GM12874 (cell line): ENCODE measurements around the gene ZNF483.

Source experiments
- TF ChIP-seq, protein P1 (sequence below): IDR thresholded peaks from 2 replicates; pipeline ENCODE4 v1.5.1; 2011; ENCODE audit warnings: low read depth, mild to moderate bottlenecking, control low read depth, low read length, moderate library complexity; ENCODE audit not compliant: insufficient read depth

Gene ZNF483

DNA sequence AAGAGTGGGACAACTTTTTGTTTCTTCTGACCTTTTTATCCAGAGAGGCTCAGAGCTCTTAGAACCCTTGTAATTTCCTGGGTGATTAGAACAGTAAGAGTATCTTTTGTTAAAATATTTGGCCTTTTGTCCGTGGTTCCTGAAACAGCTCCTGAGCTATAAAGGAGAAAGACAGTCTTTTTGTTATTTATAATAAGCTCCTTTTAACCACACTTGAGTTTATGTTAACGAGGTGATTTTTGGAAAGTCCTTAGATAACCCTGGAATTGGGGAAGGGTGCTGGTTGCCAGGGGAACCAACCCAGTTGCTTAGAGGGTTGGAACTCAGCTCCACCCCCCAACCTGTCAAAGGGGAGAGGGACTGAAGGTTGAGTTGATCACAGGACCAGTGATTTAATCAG is 4.8 kb downstream of the ZNF483 start:
- TF ChIP-seq, protein P1, sequence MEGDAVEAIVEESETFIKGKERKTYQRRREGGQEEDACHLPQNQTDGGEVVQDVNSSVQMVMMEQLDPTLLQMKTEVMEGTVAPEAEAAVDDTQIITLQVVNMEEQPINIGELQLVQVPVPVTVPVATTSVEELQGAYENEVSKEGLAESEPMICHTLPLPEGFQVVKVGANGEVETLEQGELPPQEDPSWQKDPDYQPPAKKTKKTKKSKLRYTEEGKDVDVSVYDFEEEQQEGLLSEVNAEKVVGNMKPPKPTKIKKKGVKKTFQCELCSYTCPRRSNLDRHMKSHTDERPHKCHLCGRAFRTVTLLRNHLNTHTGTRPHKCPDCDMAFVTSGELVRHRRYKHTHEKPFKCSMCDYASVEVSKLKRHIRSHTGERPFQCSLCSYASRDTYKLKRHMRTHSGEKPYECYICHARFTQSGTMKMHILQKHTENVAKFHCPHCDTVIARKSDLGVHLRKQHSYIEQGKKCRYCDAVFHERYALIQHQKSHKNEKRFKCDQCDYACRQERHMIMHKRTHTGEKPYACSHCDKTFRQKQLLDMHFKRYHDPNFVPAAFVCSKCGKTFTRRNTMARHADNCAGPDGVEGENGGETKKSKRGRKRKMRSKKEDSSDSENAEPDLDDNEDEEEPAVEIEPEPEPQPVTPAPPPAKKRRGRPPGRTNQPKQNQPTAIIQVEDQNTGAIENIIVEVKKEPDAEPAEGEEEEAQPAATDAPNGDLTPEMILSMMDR = no peak

DNA sequence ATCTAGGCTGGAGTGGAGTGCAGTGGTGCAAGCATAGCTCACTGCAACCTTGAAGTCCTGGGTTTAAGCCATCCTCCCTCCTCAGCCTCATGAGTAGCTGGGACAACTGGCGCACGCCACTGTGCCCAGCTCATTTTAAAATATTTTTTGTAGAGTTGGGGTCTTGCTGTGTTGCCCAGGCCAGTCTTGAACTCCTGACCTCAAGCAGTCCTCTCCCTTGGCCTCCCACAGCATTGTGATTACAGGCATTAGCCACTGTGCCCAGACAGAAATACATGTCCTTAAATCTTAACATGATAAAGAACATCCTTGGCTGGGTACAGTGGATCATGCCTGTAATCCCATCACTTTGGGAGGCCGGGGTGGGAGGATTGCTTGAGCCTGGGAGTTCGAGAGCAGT is 6.7 kb downstream of the ZNF483 start:
- TF ChIP-seq, protein P1 = no peak

DNA sequence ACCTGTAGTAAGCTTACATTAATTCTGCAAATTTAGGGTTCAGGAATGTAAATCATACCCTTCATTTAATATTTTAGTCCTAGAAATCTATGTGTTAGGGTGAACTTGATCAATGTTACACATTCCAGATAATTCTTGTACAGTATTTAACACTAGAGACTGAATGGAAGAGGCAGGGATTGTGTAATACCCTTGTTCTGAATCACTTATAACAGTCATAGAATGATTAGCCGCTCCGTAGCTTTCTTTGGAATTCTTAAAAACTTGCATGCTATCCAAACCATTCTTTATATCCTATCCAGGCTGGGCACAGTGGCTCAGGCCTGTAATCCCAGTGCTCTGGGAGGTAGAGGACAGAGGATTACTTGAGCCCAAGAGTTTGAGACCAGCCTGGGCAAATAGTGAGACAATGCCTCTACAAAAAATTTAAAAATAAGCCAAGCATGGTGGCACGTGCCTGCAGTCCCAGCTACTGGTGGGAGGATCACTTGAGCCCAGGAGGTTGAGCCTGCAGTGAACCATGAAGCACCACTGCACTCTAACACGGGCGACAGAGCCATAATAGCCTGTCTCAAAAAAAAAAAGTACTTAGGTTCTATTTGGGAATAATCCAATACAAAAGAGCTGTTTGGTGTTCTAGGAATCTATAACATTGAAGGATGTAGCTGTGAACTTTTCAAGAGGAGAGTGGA is 8.3 kb downstream of the ZNF483 start:
- TF ChIP-seq, protein P1 = no peak

DNA sequence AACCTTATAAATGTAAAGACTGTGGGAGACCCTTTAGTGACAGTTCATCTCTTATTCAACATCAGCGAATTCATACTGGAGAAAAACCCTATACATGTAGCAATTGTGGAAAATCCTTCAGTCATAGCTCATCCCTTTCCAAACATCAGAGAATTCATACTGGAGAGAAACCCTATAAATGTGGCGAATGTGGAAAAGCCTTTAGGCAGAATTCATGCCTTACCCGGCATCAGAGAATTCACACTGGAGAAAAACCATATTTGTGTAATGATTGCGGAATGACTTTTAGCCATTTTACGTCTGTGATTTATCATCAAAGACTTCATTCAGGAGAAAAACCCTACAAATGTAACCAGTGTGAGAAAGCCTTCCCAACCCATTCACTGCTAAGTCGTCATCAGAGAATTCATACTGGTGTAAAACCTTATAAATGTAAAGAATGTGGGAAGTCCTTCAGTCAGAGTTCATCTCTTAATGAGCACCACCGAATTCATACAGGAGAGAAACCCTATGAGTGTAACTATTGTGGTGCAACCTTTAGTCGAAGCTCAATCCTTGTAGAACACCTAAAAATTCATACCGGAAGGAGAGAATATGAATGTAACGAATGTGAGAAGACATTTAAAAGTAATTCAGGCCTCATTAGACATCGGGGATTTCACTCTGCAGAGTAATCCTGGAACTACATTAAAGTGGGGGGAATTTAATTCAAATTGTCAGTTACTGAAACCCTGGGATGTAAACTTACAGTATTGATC is 17.7 kb downstream of the ZNF483 start:
- TF ChIP-seq, protein P1 = no peak

DNA sequence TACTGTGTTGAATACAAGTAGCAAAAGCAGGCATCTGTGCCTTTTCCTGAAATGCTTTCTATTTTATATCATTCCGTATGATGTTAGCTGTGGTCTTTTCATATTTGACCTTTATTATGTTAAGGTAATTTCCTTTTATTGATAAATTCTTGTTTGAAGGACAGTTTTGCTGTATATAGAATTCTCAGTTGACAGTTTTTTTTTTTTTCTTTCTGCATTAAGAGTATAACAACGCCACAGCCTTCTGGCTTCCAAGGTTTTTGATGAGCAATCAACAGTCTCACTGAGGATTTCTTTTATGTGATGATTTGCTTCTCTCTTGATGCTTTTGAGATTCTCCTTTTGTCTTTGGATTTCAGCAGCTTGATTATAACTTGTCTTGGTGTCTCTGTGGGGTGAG is 23.6 kb downstream of the ZNF483 start:
- TF ChIP-seq, protein P1 = no peak

DNA sequence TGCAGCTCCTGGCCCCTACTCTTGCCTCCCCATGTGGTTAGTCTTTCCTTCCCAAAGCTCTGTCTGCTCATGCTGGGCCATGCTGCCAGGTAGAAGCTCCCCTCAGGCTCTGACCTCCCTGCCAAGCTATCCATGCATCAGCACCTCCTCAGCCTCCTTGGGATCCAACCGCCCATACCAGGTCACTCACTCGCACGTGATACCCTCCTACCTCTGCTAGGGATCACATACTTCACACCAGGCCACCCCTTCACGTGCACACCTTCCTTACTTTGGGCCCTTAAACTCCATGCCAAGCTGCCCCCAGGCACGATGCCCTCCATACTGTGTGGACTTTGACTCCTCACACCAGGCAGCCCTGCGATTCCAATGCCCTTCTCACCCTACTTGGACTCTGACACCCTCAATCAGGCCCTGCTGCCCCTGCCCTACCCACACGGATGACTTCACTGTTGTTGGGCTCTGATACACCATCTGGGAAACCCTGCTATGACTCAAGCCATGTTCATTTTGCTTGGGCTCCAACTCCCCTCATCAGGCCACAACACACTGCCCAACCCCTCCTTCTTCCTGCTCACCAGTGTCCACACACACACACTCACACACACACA is 34.1 kb downstream of the ZNF483 start:
- TF ChIP-seq, protein P1 = no peak

DNA sequence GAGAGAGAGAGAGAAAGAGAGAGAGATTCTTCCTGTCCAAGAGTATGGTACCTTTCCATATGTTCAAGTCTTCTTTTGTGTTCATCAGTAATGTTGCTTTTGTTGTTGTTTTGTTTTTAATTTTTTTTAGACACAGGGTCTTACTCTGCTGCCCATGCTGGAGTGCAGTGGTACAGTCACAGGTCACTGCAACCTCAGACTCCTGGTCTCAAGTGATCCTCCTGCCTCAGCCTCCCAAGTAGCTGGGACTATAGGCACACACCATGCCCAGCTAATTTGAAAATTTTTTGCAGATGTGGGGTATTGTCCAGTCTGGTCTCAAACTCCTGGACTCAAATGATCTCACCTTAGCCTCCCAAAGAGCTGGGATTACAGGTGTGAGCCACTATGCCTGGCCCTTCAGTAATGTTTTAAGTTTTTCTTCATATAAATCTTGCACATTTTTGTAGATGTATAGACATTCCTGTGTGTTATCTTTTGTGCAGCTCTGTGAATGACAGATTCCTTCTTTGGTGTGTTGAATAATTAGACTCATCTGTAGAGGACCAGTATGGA is 36.3 kb downstream of the ZNF483 start:
- TF ChIP-seq, protein P1 = no peak
